ENCODE results near the gene ABCA12.

The ABCA12 gene

GRCh38 chr2:215031321-215031720 is 107.1 kb downstream of the ABCA12 start:
- Histone ChIP-seq H3K4me3 (ENCODE audit: low read depth, low read length, poor library complexity, severe bottlenecking) (no peak overlapping the region), H3K79me2 (ENCODE audit: insufficient read depth, low read length) (no peaks in the 10 kb centered on the region), H3K9me2 (ENCODE audit: low read depth, low read length) (no peaks in the 10 kb centered on the region), H3K4me1 (ENCODE audit: insufficient read depth, low read length, severe bottlenecking) (no peaks in the 10 kb centered on the region), H4K20me1 (ENCODE audit: insufficient read depth, low read length) (no peaks in the 10 kb centered on the region), H3K36me3 (ENCODE audit: insufficient read depth, low read length) (no peaks in the 10 kb centered on the region), H3K9ac (ENCODE audit: low read length) (no peak overlapping the region), H3K27ac (ENCODE audit: low read depth, low read length, poor library complexity, severe bottlenecking) (no peak overlapping the region), H2AFZ (ENCODE audit: low read length) (no peak overlapping the region), H3K27me3 (ENCODE audit: insufficient read depth, low read length) (no peaks in the 10 kb centered on the region), H3F3A (ENCODE audit: insufficient read depth, low read length) (no peaks in the 10 kb centered on the region), H3K4me2 (ENCODE audit: low read length) (no peak overlapping the region), H3K9me3 (ENCODE audit: low read length) (no peaks in the 10 kb centered on the region)
- TF ChIP-seq EZH2 (IDR thresholded peaks at IDR 0.05; ENCODE audit: borderline replicate concordance, low read length) (no peak), CTCF (IDR thresholded peaks at IDR 0.05; ENCODE audit: low read length) (no peak)

- Histone ChIP-seq H3K9me2 (ENCODE audit: low read depth, low read length) (no peaks in the 10 kb centered on the region), H3K79me2 (ENCODE audit: insufficient read depth, low read length) (no peaks in the 10 kb centered on the region), H4K20me1 (ENCODE audit: insufficient read depth, low read length) (no peaks in the 10 kb centered on the region), H3K4me3 (ENCODE audit: low read depth, low read length, poor library complexity, severe bottlenecking) (no peak overlapping the region), H3K9me3 (ENCODE audit: low read length) (no peaks in the 10 kb centered on the region), H3K27ac (ENCODE audit: low read depth, low read length, poor library complexity, severe bottlenecking) (no peak overlapping the region), H2AFZ (ENCODE audit: low read length) (no peak overlapping the region), H3K4me2 (ENCODE audit: low read length) (no peak overlapping the region), H3K4me1 (ENCODE audit: insufficient read depth, low read length, severe bottlenecking) (no peaks in the 10 kb centered on the region), H3K9ac (ENCODE audit: low read length) (no peak overlapping the region), H3K27me3 (ENCODE audit: insufficient read depth, low read length) (no peaks in the 10 kb centered on the region), H3K36me3 (ENCODE audit: insufficient read depth, low read length) (no peaks in the 10 kb centered on the region), H3F3A (ENCODE audit: insufficient read depth, low read length) (no peaks in the 10 kb centered on the region)
- TF ChIP-seq EZH2 (IDR thresholded peaks at IDR 0.05; ENCODE audit: borderline replicate concordance, low read length), result no peak
- no peak for TF ChIP-seq CTCF (IDR thresholded peaks at IDR 0.05; ENCODE audit: low read length)
Observed at GRCh38 chr2:215029936-215030335, 108.5 kb downstream of the ABCA12 start.

- H4K20me1 ChIP-seq (ENCODE audit: insufficient read depth, low read length), result no peaks in the 10 kb centered on the region
- no peak overlapping the region for H3K9ac ChIP-seq (ENCODE audit: low read length)
- no peaks in the 10 kb centered on the region for H3K79me2 ChIP-seq (ENCODE audit: insufficient read depth, low read length)
- no peak overlapping the region for H3K4me3 ChIP-seq (ENCODE audit: low read depth, low read length, poor library complexity, severe bottlenecking)
- H3K9me2 ChIP-seq (ENCODE audit: low read depth, low read length), result no peaks in the 10 kb centered on the region
- H3K4me1 ChIP-seq (ENCODE audit: insufficient read depth, low read length, severe bottlenecking), result no peaks in the 10 kb centered on the region
- H3K27me3 ChIP-seq (ENCODE audit: insufficient read depth, low read length), result no peaks in the 10 kb centered on the region
- no peaks in the 10 kb centered on the region for H3K9me3 ChIP-seq (ENCODE audit: low read length)
- no peaks in the 10 kb centered on the region for H3K36me3 ChIP-seq (ENCODE audit: insufficient read depth, low read length)
- H3K4me2 ChIP-seq (ENCODE audit: low read length), result no peak overlapping the region
- no peaks in the 10 kb centered on the region for H3F3A ChIP-seq (ENCODE audit: insufficient read depth, low read length)
- H2AFZ ChIP-seq (ENCODE audit: low read length), result no peak overlapping the region
- no peak overlapping the region for H3K27ac ChIP-seq (ENCODE audit: low read depth, low read length, poor library complexity, severe bottlenecking)
- TF ChIP-seq EZH2 (IDR thresholded peaks at IDR 0.05; ENCODE audit: borderline replicate concordance, low read length) (no peak), CTCF (IDR thresholded peaks at IDR 0.05; ENCODE audit: low read length) (no peak)
Observed at GRCh38 chr2:215028231-215028630, 110.2 kb downstream of the ABCA12 start.
